ENCODE measurements around the gene TBC1D14.
"Not testable (repeated sequence)": the region's sequence is repeated elsewhere in the genome, so short reads cannot be mapped to it uniquely, and the experiment has no call there.

Gene TBC1D14

DNA sequence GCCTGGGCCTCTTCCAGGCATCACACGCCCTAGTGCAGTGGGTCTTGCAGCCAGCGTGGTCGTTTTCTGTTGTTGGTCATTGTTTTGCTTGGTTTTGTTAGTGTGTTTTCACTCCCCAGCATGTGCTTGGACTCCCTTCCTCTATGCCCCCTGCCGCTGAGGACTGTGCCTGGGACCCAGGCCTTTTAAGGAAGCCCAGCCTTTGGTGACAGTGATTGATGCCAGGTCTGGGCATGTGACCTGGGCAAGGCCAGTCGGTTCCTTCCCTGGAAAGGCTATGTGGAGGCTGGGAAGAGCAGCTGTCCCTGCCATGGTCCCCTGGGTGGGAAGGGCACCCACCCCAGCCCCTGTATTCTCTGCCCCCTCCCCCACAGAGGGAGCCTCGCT lies 167.1 kb downstream of the TBC1D14 start:
- no peak for DNase-seq (ENCODE audit: low read depth, low spot score)

DNA sequence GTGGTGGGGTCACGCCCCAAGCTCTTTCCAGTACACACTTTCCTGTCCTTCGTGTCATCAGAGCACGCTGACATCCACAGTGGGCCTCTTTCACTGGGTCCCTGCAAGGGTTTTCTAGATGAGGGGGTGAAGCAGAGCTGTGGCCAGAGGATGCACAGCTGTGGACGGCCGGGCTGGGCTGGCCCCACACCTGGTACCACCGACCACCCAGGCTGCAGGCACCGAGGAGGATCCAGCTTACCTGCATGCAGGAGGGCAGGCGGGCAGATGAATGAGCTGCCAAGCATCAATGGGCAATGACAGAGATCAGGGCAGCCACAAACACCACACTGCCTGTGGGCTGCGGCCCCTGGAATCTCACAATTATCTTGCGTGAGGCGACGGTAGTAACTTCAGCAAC lies 167.7 kb downstream of the TBC1D14 start:
- no peak for DNase-seq (ENCODE audit: low read depth, low spot score)

DNA sequence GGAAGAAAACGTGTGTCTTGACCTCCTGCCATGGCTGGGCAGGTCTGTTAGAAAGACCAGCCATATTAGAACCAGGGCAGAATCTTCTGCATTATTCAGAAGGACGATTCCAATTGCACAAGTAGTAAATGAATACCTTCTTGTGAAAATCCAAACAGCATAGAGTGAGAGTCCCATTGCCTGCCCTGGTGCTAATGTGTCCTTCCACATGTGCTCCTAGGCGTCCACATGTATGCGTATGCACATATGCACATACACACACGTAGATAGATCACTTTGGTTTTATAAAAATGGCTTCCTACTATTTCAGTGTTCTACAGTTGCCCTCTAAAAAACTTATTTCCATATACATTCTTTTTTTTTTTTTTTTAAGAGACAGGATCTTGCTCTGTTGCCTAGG lies 168.4 kb downstream of the TBC1D14 start:
- DNase-seq (ENCODE audit: low read depth, low spot score): no peak

DNA sequence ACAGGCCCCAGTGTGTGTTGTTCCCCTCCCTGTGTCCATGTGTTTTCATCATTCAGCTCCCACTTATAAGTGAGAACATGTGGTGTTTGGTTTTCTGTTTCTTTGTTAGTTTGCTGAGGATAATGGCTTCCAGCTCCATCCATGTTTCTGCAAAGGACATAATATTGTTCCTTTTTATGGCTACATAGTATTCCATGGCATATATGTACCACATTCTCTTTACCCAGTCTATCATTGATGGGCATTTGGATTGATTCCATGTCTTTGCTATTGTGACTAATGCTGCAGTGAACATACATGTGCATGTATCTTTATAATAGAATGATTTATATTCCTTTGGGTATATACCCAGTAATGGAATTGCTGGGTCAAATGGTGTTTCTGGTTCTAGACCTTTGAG lies 169.9 kb downstream of the TBC1D14 start:
- not testable (repeated sequence) for DNase-seq (ENCODE audit: low read depth, low spot score)

DNA sequence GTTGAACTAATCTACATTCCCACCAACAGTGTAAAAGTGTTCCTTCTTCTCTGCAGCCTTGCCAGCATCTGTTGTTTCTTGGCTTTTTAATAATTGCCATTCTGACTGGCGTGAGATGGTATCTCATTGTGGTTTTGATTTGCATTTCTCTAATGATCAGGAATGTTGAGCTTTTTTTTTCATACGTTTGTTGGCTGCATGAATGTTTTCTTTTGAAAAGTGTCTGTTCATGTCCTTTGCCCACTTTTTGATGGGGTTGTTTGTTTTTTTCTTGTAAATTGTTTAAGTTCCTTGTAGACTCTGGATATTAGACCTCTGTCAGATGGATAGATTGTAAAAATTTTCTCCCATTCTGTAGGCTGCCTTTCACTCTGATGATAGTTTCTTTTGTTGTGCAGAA lies 170.3 kb downstream of the TBC1D14 start:
- DNase-seq (ENCODE audit: low read depth, low spot score): not testable (repeated sequence)
